Upper lobe of left lung (tissue), 6 donors: Measurements from ENCODE around the gene BCL2. TPM values are rescaled to one million over a fixed set of nuclear protein-coding genes. Genes with fewer than 3 reads are reported as not detected.
A peak's percentile ranks its signal among the peaks of the same experiment; 100 is the strongest.

Experiments
- ATAC-seq, 2 donors: fragments of 200-7000 bp; cut with Tn5 transposase; one replicate each; pipeline ENCODE4 v1.9.1; 2022; ENCODE audit warnings: mild to moderate bottlenecking in 2 of 2, moderate library complexity in 2 of 2; ENCODE audit not compliant: low FRiP score in 2 of 2
- DNase-seq, 2 donors: peaks; one replicate each; pipeline ENCODE4 v3.0.0-alpha.2; 2019 to 2020
- H3K27ac ChIP-seq, 4 donors: fragments of 200-600 bp; sonication (generic); one replicate each; pipeline ENCODE4 v1.5.1; 2016 to 2019
- H3K27me3 ChIP-seq, 4 donors: fragments of 200-600 bp; sonication (generic); one replicate each; pipeline ENCODE4 v1.5.1; 2017 to 2019
- H3K36me3 ChIP-seq, 4 donors: fragments of 200-600 bp; sonication (generic); one replicate each; pipeline ENCODE4 v1.5.1; 2016 to 2019
- H3K4me1 ChIP-seq, 4 donors: fragments of 200-600 bp; sonication (generic); one replicate each; pipeline ENCODE4 v1.5.1; 2018 to 2019
- H3K4me3 ChIP-seq, 4 donors: fragments of 200-600 bp; sonication (generic); one replicate each; pipeline ENCODE4 v1.5.1; 2017 to 2019; ENCODE audit warnings: mild to moderate bottlenecking in 2 of 4, moderate library complexity in 1 of 4
- H3K9me3 ChIP-seq, 4 donors: fragments of 200-600 bp; sonication (generic); one replicate each; pipeline ENCODE4 v1.5.1; 2018 to 2019
- CTCF ChIP-seq, 6 experiments: fragments of 450-650 bp in 4 of 6; fragments of 200-600 bp in 2 of 6; sonication (generic) in 2 of 6; IDR thresholded peaks; one replicate each; pipeline ENCODE4 v1.5.1; 2016 to 2019; ENCODE audit warnings: antibody characterized with exemption in 6 of 6
- EP300 ChIP-seq, 4 donors: sonication (generic); formaldehyde crosslinking; IDR thresholded peaks; one replicate each; pipeline ENCODE4 v1.5.1; 2017; ENCODE audit warnings: antibody characterized with exemption in 4 of 4, control low read depth in 2 of 4
- POLR2A ChIP-seq, 4 donors: fragments of 450-650 bp; IDR thresholded peaks; one replicate each; pipeline ENCODE4 v1.5.1; 2016 to 2017; ENCODE audit warnings: antibody characterized with exemption in 4 of 4, mild to moderate bottlenecking in 2 of 4
- POLR2AphosphoS5 ChIP-seq, 2 donors: sonication (generic); formaldehyde crosslinking; IDR thresholded peaks; one replicate each; pipeline ENCODE4 v1.5.1; 2017; ENCODE audit warnings: antibody characterized with exemption in 2 of 2
- WGBS, 2 donors: methylation state at CpG; one replicate each; pipeline ENCODE4 v1.1.5; 2017 to 2018; 5-methylcytosine and 5-hydroxymethylcytosine counted together
- total RNA-seq, 6 donors: library from RNA; depleted of rRNA in 4 of 6; stranded (reverse); fragments of >200 nt in 4 of 6; gene quantifications; one replicate each; pipeline versions ENCODE4 v1.1.0 to v1.2.1, GENCODE V29; 2016 to 2021
- donor health status: DM: no; HTN: no; CAD: no; lungs with moderate emphysema.
- donor health status: DM: no; HTN: yes; CAD: no; lungs with severe emphysema.

The BCL2 gene
- total RNA-seq, 6 donors from 2014 or later = 5.9 to 19.9 (median 11.4) TPM

- Histone ChIP-seq H3K36me3 (no peaks in the 10 kb centered on the region), H3K4me3 (peak overlapping the region in 1 of 4 donors; percentile 25), H3K4me1 (peaks cover 0 to 5% (median 0%) of the 10 kb centered on the region in 4 donors), H3K27me3 (no peaks in the 10 kb centered on the region), H3K9me3 (no peaks in the 10 kb centered on the region), H3K27ac (no peak overlapping the region)
- WGBS, 2 donors = 91 to 97% methylated on average over 5 of the region's 5 CpGs
- TF ChIP-seq POLR2A (IDR thresholded peaks at IDR 0.05) (no peak), CTCF (IDR thresholded peaks at IDR 0.05) (no peak), EP300 (IDR thresholded peaks at IDR 0.05) (no peak), POLR2AphosphoS5 (IDR thresholded peaks at IDR 0.05) (no peak)
- DNase-seq = no peak
- ATAC-seq = no peak
Observed at GRCh38 chr18:63198868-63199742, 120.5 kb downstream of the BCL2 start.

GRCh38 chr18:63198098-63198760 lies 121.3 kb downstream of the BCL2 start:
- no peaks in the 10 kb centered on the region for H3K36me3 ChIP-seq
- no peaks in the 10 kb centered on the region for H3K9me3 ChIP-seq
- H3K4me1 ChIP-seq = peaks cover 0 to 5% (median 0%) of the 10 kb centered on the region in 4 donors
- TF ChIP-seq POLR2A (IDR thresholded peaks at IDR 0.05) (no peak), CTCF (IDR thresholded peaks at IDR 0.05) (no peak), EP300 (IDR thresholded peaks at IDR 0.05) (no peak), POLR2AphosphoS5 (IDR thresholded peaks at IDR 0.05) (no peak)
- no peak for DNase-seq
- ATAC-seq = no peak
- 34 to 62% methylated on average over 2 of the region's 2 CpGs for WGBS, 2 donors
- H3K27ac ChIP-seq = no peak overlapping the region
- H3K27me3 ChIP-seq = no peaks in the 10 kb centered on the region
- no peak overlapping the region for H3K4me3 ChIP-seq

GRCh38 chr18:63197246-63197869 lies 122.2 kb downstream of the BCL2 start:
- DNase-seq = no peak
- H3K9me3 ChIP-seq = no peaks in the 10 kb centered on the region
- no peak overlapping the region for H3K27ac ChIP-seq
- H3K4me3 ChIP-seq = no peak overlapping the region
- WGBS, 2 donors = 38 to 44% methylated on average over 8 of the region's 8 CpGs
- TF ChIP-seq POLR2A (IDR thresholded peaks at IDR 0.05) (no peak), CTCF (IDR thresholded peaks at IDR 0.05) (no peak), EP300 (IDR thresholded peaks at IDR 0.05) (no peak), POLR2AphosphoS5 (IDR thresholded peaks at IDR 0.05) (no peak)
- peaks cover 0 to 5% (median 0%) of the 10 kb centered on the region in 4 donors for H3K4me1 ChIP-seq
- no peaks in the 10 kb centered on the region for H3K27me3 ChIP-seq
- peak in 1 of 2 donors; percentile 22 for ATAC-seq
- H3K36me3 ChIP-seq = no peaks in the 10 kb centered on the region

GRCh38 chr18:63195326-63196159 lies 124.0 kb downstream of the BCL2 start:
- TF ChIP-seq POLR2AphosphoS5 (IDR thresholded peaks at IDR 0.05) (no peak), CTCF (IDR thresholded peaks at IDR 0.05) (no peak), EP300 (IDR thresholded peaks at IDR 0.05) (no peak), POLR2A (IDR thresholded peaks at IDR 0.05) (no peak)
- H3K36me3 ChIP-seq = no peaks in the 10 kb centered on the region
- ATAC-seq (no peak), DNase-seq (no peak)
- H3K9me3 ChIP-seq = no peaks in the 10 kb centered on the region
- H3K4me1 ChIP-seq = peaks cover 0 to 5% (median 0%) of the 10 kb centered on the region in 4 donors
- no peaks in the 10 kb centered on the region for H3K27me3 ChIP-seq
- no peak overlapping the region for H3K27ac ChIP-seq
- H3K4me3 ChIP-seq = no peak overlapping the region
- WGBS, 2 donors = 87 to 93% methylated on average over 4 of the region's 4 CpGs
